HL-60 (cell line): ENCODE measurements around the gene DBNDD1.
A peak's percentile ranks its signal among the peaks of the same experiment; 100 is the strongest.

ENCODE experiments used
- DNase-seq, 2 experiments: peaks; one replicate each; pipeline ENCODE4 v3.0.0-alpha.2; 2010 to 2020; ENCODE audit warnings: low read depth in 1 of 2, low spot score in 1 of 2
- H3K27ac ChIP-seq: fragments of 250-450 bp; sonication (Bioruptor Pico); replicated peaks from 2 replicates; pipeline ENCODE4 v1.5.1; 2020; ENCODE audit warnings: mild to moderate bottlenecking, moderate library complexity
- H3K27me3 ChIP-seq: fragments of 250-450 bp; sonication (Bioruptor Pico); 2 replicates; pipeline ENCODE4 v1.5.1; 2021; ENCODE audit warnings: mild to moderate bottlenecking, moderate library complexity; ENCODE audit not compliant: insufficient read depth, poor library complexity, severe bottlenecking
- H3K4me3 ChIP-seq: replicated peaks from 2 replicates; pipeline ENCODE4 v1.5.1; 2011; ENCODE audit warnings: mild to moderate bottlenecking, control low read depth, low read length; ENCODE audit not compliant: insufficient read depth
- GABPA ChIP-seq: IDR thresholded peaks from 2 replicates; pipeline ENCODE4 v1.6.1; 2012; ENCODE audit warnings: low read depth
- POLR2AphosphoS5 ChIP-seq: IDR thresholded peaks from 2 replicates; pipeline ENCODE4 v1.6.1; 2012; ENCODE audit warnings: low read depth
- REST ChIP-seq: IDR thresholded peaks from 2 replicates; pipeline ENCODE4 v1.6.1; 2012; ENCODE audit warnings: low read depth; ENCODE audit not compliant: insufficient replicate concordance
- SPI1 ChIP-seq: IDR thresholded peaks from 2 replicates; pipeline ENCODE4 v1.6.1; 2012; ENCODE audit warnings: low read depth, mild to moderate bottlenecking, borderline replicate concordance
- TF ChIP-seq, protein P1 (sequence below): IDR thresholded peaks from one replicate; pipeline ENCODE4 v1.5.1; 2011; ENCODE audit warnings: low read length, control low read depth, inconsistent platforms; ENCODE audit not compliant: insufficient read depth

DBNDD1 gene

DNA sequence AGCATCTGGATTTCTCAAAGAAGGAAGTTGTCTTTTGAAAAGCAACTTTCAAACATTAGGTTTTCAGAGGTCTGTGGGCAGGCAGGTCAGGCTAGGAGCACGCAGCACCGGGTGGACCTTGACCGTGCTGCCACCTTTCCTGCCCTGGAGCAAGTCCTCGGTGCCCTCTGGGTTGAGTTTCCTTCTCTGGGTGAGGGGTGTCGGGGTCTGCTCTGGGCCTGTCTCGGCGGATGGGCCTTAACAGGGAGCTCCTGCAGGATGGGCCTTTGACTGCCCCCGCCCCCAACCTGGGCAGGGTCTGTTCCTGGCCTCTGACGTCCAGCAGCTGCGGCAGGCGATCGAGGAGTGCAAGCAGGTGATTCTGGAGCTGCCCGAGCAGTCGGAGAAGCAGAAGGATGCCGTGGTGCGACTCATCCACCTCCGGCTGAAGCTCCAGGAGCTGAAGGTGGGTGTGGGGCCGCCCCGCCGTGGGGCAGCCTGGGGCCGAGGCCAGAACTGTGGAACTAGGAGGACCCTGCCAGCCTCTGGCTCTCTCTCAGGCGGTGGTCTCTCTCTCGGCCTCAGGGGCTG lies 62.0 kb downstream of the DBNDD1 start:
- no peak for TF ChIP-seq POLR2AphosphoS5
- TF ChIP-seq SPI1 = no peak; the same call in 1 of the 2 replicates
- no peak for TF ChIP-seq REST
- no peak for TF ChIP-seq GABPA
- TF ChIP-seq, protein P1, sequence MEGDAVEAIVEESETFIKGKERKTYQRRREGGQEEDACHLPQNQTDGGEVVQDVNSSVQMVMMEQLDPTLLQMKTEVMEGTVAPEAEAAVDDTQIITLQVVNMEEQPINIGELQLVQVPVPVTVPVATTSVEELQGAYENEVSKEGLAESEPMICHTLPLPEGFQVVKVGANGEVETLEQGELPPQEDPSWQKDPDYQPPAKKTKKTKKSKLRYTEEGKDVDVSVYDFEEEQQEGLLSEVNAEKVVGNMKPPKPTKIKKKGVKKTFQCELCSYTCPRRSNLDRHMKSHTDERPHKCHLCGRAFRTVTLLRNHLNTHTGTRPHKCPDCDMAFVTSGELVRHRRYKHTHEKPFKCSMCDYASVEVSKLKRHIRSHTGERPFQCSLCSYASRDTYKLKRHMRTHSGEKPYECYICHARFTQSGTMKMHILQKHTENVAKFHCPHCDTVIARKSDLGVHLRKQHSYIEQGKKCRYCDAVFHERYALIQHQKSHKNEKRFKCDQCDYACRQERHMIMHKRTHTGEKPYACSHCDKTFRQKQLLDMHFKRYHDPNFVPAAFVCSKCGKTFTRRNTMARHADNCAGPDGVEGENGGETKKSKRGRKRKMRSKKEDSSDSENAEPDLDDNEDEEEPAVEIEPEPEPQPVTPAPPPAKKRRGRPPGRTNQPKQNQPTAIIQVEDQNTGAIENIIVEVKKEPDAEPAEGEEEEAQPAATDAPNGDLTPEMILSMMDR = no peak
- no peaks in the 10 kb centered on the region for H3K27me3 ChIP-seq
- DNase-seq = no peak
- H3K27ac ChIP-seq = peak overlapping the region; percentile 82
- peak overlapping the region; percentile 31 for H3K4me3 ChIP-seq

DNA sequence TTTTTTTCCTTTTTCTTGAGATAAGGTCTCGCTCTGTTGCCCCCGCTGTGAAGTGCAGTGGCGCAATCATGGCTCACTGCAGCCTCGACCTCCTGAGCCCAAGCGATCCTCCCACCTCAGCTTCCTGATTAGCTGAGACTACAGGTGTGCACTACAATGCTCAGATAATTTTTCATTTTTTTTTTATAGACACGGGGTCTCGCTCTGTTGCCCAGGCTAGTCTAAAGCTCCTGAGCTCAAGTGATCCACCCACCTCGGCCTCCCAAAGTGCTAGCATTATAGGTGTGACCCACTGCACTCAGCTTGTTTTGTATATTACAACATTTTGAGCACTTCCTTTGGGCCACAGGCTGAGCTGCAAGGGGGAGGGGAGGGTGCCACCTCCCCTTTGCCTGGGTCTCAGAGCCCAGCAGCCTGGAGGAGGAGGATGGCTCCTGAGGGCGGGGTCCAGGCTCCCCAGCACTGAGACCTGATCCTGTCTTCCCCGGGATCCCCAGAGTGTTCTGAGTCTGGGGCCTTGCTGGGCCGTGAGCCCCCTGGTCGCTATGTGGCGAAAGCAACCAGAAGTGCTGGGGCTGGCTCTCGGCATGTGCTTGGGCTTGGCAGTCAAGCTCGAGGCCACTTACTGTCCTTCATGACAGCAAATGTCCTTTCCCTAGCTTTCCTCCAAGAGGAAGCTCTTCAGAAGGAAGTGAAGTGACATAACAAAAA lies 62.6 kb downstream of the DBNDD1 start:
- TF ChIP-seq, protein P1 = no peak
- no peak for TF ChIP-seq REST
- peak; percentile 62; the same call in 1 of the 2 replicates for TF ChIP-seq SPI1
- no peak for TF ChIP-seq GABPA
- Histone ChIP-seq H3K27me3 (no peaks in the 10 kb centered on the region), H3K4me3 (no peak overlapping the region; the same call in 1 of the 2 replicates), H3K27ac (peak overlapping the region; percentile 82)
- peak in 1 of 2 experiments; percentile 59 for DNase-seq

DNA sequence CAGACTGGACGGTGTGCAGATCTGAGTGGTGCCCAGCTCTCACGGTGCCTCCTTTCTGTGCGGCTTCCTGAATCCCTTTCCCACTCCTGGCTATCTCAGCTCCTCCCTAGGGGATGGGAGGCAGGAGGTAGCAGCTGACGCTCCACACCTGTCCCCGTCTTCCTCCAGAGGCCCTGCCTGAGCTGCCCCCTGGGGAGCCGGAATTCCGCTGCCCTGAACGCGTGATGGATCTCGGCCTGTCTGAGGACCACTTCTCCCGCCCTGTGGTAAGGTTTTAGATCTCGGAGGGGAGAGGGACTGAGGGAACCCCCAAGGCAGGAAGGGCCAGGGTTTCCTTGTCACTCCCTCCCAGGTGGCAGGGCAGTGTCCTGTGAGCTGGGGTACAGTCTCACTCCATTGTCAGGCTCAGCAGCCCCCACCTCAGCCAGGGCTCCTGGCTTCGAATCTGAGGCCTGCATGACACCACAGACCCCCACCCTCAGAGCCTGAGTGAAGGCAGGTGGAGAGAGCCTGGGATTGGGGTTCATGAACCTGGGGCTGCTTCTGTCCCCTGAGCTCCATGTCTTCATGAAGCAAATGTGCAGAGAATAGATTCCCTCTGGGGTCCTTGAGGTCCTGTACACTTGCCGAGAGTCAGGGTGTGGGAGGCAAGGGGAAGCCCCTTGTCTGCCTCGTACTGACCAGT lies 64.1 kb downstream of the DBNDD1 start:
- no peak for DNase-seq
- H3K4me3 ChIP-seq = no peak overlapping the region
- no peaks in the 10 kb centered on the region for H3K27me3 ChIP-seq
- no peak for TF ChIP-seq GABPA
- H3K27ac ChIP-seq = no peak overlapping the region
